SKM-1 treated with dmso at 0.1 percent for 144 hours (cell line): ENCODE data around the gene PSMG3.
"Not testable (repeated sequence)": the region's sequence is repeated elsewhere in the genome, so short reads cannot be mapped to it uniquely, and the experiment has no call there.

Source experiments
- DNase-seq: peaks from one replicate; lab custom pipeline; 2025; ENCODE audit not compliant: unreplicated experiment; lab: John Stamatoyannopoulos, UW

PSMG3 gene

DNA sequence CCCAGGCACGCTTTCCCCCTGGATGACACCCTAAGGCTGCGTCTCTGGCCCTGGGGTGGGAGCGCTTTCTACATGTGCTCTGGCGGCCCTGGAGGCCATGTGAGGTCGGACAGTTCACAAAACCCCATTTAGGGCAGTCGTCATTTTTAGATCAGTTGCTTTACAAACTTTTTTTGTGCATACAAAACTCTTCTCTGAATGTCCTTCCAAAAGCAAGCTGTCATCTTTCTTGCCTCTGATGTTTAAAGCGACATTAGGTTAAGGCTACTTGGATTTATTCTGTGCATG, 33.4 kb downstream of the PSMG3 start:
- DNase-seq: no peak

- DNase-seq: no peak
Measured at GRCh38 chr7:1535701-1536454, 34.0 kb downstream of the PSMG3 start.

DNA sequence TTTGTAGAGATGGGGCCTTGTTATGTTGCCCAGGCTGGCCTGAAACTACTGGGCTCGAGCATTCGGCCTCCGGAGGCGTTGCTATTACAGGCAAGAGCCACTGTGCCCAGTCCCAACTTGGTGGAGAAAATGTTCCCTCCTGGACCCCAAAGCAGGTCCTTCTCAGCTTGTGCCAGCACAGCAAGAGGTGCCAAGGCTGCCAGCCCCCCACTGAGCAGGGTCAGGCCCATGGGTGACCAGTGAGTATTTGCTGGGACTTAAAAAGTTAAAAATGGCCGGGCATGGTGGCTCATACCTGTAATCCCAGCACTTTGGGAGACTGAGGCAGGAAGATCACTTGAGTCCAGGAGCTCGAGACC, 34.8 kb downstream of the PSMG3 start:
- no peak for DNase-seq

DNA sequence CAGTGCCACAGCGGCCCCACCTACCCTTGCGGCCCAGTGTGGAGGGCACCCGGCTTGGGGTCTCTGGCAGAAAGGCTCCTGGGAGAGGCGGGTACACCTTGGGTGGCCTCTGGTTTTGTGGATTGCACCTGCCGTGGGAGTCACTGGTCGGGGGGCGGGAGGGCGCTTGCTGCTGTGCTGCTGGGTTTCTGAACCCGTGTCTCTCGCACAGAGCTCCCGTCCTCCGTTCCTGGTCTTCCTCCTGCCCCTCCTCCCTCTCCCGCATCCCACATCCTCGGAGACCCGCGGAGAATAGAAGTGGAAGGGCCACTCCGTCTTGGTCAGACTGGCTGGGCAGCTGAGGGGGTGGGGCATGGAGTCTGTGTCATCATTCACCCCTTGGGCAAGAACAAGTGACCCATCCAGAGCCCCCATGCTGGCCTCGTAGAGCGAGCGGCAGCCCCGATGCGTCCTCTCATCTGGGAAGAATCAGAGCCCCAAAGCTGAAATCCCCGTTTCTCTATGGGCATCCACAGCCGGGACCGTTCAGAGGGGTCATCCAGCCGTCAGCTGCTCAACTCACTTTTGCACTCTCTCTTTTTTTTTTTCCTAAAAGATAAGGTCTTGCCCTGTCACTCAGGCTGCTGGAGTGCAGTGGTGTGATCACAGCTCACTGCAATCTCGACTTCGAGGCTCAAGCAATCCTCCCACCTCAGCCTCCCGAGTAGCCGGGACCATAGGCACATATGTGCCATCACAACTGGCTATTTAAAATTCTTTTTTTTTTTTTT, 35.3 kb downstream of the PSMG3 start:
- DNase-seq: no peak

GRCh38 chr7:1533547-1534329, 36.1 kb downstream of the PSMG3 start:
- DNase-seq: no peak

- no peak for DNase-seq
Measured at GRCh38 chr7:1533255-1533546, 36.6 kb downstream of the PSMG3 start.

DNA sequence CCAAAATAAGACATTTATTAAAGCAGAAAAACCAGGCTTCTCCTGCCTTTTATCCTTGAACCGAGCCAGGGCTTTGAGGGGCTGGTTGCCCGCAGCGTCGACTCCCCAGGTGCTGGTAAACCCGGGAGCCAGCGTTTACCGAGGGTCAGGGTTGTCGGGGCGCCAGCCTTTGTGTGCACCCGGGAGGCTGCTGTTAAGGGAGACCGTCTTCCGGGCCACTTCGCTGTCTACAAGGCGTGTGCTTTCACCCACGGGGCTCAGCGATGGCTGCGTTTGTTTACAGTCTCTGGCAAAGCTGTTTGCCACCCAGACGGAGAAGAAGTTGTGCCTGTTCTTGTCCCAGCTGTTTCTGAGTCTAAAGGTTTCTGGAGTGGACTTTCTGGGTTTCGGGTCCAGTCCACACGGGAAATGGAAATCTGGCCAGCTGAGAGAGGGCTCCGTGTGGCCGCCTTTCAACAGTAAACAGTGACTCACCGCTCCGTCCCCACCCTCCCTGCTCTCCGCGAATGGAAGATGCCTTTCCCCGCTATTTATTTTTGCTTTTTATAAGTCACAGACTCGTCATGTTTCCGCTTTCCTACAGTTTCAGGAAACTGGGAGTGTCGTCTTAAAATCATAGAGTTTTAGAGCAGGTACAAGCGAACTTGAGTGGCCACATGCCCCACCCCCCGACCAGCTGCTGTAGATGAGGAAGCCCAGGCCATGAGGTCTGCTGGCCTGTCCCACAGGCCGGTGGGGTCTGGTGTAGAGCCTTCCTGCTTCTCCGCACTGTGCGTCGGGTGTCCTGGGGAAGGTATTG, 37.2 kb downstream of the PSMG3 start:
- no peak for DNase-seq

- no peak for DNase-seq
Measured at GRCh38 chr7:1531979-1532455, 37.8 kb downstream of the PSMG3 start.

DNA sequence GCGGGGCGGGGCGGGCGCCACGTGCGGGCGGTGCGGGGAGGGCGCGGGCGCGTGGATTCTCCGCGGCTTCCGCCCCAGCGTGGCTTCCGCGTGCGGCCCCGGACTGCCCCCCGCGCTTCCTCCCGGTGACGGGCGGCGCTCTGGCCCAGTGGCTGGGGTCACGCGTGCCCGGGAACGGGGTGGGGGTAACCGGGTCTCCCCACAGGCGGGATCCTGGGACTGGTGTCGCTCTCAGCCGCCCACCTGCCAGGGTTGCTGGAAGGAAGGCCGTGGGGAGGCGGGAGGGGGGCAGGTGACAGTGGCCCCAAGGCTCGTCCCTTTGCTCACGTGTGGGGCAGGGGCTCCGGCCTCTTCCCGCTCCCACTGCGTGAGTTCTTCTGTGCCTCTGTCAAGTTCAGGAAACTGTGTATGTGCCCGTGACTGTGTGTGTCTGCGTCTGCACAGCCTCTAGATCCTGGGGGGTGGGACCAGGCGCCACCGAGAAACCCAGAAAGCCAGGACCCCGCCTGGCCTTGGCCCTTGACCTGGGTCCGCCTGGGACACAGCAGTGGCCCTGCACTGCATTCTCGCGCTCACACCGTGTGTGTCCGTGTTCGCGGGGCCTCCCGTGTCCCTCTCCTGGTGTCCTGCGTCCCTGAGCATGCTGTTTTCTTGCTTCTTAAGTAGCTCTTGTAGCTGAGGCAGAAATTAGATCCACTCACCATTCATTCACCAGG, 38.4 kb downstream of the PSMG3 start:
- no peak for DNase-seq

- DNase-seq: no peak
Measured at GRCh38 chr7:1530946-1531262, 38.9 kb downstream of the PSMG3 start.

DNA sequence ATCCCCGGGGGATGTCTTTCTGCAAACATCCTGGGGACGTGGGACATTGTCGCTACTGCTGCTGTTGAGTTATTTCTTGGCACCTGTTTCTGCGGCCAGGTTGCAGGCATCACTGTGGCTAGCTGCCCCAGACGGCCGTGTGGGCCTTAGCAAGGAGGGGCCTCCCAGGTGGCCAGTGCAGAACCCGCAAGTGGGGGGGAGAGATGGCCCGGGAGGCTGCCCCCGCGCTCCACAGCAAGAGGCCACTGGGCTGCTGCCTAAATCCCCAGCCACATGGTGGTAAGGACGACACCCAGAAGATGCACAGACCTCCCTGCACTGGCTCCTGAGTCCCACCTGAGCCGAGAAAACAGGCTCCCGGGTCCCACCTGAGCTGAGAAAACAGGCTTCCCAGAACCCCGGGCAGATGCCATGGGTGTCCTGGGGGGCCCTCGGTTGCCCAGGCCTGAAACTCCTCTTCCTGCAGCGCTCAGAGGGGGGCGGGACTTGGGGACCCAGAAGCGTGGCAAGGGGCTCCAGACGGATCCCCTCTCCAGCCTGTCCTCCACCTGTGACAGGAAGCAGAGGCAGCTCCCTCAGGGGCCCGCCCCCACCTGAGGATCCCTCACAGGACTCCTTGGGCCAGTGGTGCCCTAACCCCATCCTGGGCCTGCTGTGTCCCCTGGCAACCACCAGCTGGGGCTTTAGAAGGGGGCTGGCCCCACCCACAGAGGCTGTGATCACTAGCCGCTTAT, 40.3 kb downstream of the PSMG3 start:
- DNase-seq: no peak

DNA sequence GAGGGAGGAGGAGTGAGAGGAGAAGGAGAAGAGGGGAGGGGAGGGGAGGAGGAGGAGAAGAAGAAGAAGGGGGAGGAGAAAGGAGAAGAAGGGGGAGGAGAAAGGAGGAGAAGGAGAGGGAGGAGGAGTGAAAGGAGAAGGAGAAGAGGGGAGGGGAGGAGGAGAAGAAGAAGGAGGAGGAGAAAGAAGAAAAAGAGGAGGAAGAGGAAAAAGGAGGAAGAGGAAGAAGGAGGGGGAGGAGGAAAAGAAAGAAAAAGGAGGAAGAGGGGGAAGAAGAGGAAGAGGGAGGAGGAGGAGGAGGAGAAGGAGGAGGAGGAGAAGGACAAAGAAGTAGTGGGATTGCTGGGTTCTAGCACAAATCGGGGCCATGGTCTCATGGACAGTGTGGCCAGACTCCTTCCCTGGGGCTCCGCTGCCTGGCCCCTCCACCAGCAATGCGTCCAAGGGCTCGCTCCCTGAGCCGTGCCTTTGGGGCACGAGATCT, 43.5 kb downstream of the PSMG3 start:
- DNase-seq: no peak

GRCh38 chr7:1525409-1525808, 44.4 kb downstream of the PSMG3 start:
- DNase-seq: no peak

GRCh38 chr7:1523844-1524243, 46.0 kb downstream of the PSMG3 start:
- DNase-seq: no peak

DNA sequence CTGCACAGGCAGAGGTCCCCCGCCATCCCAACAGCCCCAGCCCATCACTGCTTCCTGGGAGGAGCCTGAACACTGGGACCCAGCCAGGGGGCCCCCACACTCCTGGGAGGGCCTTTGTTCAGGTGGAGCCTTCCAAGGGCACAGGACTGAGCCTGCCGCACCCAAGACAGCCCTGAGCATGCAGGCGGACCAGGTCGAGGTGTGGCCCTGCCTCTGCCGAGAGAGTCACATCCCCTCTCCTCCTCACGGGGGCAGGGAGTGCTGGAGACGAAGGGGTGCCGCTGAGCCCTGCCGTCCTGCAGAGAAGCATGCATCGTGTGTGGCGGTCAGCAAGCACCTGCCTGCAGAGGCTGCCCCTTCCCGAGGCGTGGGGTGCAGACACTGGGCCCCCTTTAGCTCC, 46.6 kb downstream of the PSMG3 start:
- no peak for DNase-seq

GRCh38 chr7:1521456-1521855, 48.4 kb downstream of the PSMG3 start:
- DNase-seq: no peak

DNA sequence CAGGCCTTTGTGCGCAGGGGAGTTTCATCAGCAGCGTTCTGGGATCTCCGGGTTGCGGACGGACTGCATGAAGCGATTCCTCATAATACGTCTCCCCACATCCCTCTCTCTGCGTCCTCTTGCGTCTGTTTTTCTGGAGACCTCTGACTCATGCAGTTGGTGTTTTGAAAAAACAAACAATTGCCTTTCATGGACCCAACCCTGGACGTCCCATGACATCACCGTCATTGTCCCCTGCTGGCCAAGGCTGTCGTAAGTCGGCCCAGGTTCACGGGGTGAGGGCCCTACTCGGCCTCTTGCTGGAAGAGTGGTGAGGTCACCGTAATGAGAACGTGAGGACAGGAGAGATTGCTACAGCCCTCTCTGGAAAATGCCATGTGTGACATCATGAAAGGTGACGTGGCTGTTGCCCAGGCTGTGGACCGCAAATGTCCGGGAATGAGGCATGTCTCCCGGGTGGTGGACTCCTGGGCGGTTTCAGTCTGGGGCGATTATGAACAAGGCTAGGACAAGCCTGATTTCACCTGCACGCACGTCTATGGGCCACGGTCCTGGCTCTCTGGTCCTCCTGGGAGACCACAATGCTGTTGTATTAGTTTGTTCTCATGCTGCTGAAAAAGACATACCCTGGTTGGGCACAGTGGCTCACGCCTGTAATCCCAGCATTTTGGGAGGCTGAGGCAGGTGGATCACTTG, 49.1 kb downstream of the PSMG3 start:
- DNase-seq: no peak

- not testable (repeated sequence) for DNase-seq
Measured at GRCh38 chr7:1519322-1519922, 50.4 kb downstream of the PSMG3 start.
